GF-D8 (cell line): Measurements from ENCODE around the gene RPL32.

Source experiments
- DNase-seq: peaks from one replicate; lab custom pipeline; 2025; lab: John Stamatoyannopoulos, UW

The RPL32 gene

GRCh38 chr3:12832350-12833221, 8.8 kb downstream of the RPL32 start:
- DNase-seq: no peak

- no peak for DNase-seq
These were observed 10.0 kb downstream of the RPL32 start for GRCh38 chr3:12831301-12831866.

- DNase-seq: no peak
These were observed 10.6 kb downstream of the RPL32 start for GRCh38 chr3:12830785-12831156.

GRCh38 chr3:12829886-12830784, 11.2 kb downstream of the RPL32 start:
- no peak for DNase-seq

GRCh38 chr3:12829404-12829803, 12.0 kb downstream of the RPL32 start:
- no peak for DNase-seq

- DNase-seq: no peak
These were observed 12.6 kb downstream of the RPL32 start for GRCh38 chr3:12828751-12829150.

GRCh38 chr3:12825156-12825555, 16.2 kb downstream of the RPL32 start:
- DNase-seq: no peak

GRCh38 chr3:12824299-12824698, 17.1 kb downstream of the RPL32 start:
- DNase-seq: no peak

GRCh38 chr3:12822725-12823373, 18.5 kb downstream of the RPL32 start:
- no peak for DNase-seq

- DNase-seq: no peak
These were observed 22.6 kb downstream of the RPL32 start for GRCh38 chr3:12818773-12819172.

- no peak for DNase-seq
These were observed 23.1 kb downstream of the RPL32 start for GRCh38 chr3:12818273-12818672.

- DNase-seq: no peak
These were observed 24.0 kb downstream of the RPL32 start for GRCh38 chr3:12817343-12817710.

GRCh38 chr3:12816521-12817342, 24.6 kb downstream of the RPL32 start:
- DNase-seq: no peak

GRCh38 chr3:12815719-12816118, 25.6 kb downstream of the RPL32 start:
- no peak for DNase-seq

- no peak for DNase-seq
These were observed 26.3 kb downstream of the RPL32 start for GRCh38 chr3:12815078-12815477.

- no peak for DNase-seq
These were observed 27.4 kb downstream of the RPL32 start for GRCh38 chr3:12813967-12814366.

- no peak for DNase-seq
These were observed 28.6 kb downstream of the RPL32 start for GRCh38 chr3:12812812-12813211.

GRCh38 chr3:12810961-12811360, 30.4 kb downstream of the RPL32 start:
- DNase-seq: no peak

GRCh38 chr3:12810013-12810780, 31.2 kb downstream of the RPL32 start:
- DNase-seq: peak; percentile 12

- DNase-seq: no peak
These were observed 31.9 kb downstream of the RPL32 start for GRCh38 chr3:12809435-12809834.

GRCh38 chr3:12809001-12809400, 32.4 kb downstream of the RPL32 start:
- DNase-seq: no peak
